Measurements from ENCODE around the gene CFAP47. TPM values are rescaled to one million over a fixed set of nuclear protein-coding genes. Genes with fewer than 3 reads are reported as not detected.
"Not testable (repeated sequence)": the region's sequence is repeated elsewhere in the genome, so short reads cannot be mapped to it uniquely, and the experiment has no call there.

The CFAP47 gene
- 0.05 TPM in 1 of 2 replicates, not detected in the other for total RNA-seq (2014; rRNA removed; shearing (Covaris generic))

GRCh38 chrX:35919536-35920309 lies at the start of gene CFAP47:
Gene CFAP47, plus strand, starts transcription at chrX:35919734. Its CDS starts 66 bp downstream, at chrX:35919800.
- no peak for DNase-seq (ENCODE audit: low read depth)

- no peak for DNase-seq (ENCODE audit: low read depth)
Observed at GRCh38 chrX:35880601-35881000, 38.9 kb upstream of the CFAP47 start.

- DNase-seq (ENCODE audit: low read depth), result no peak
Observed at GRCh38 chrX:35886135-35886534, 33.4 kb upstream of the CFAP47 start.

- DNase-seq (ENCODE audit: low read depth), result peak; percentile 71
Observed at GRCh38 chrX:35890699-35891098, 28.8 kb upstream of the CFAP47 start.

GRCh38 chrX:35986816-35987215 lies 67.3 kb downstream of the CFAP47 start:
- DNase-seq (ENCODE audit: low read depth), result not testable (repeated sequence)

GRCh38 chrX:36007207-36007606 lies 87.7 kb downstream of the CFAP47 start:
- no peak for DNase-seq (ENCODE audit: low read depth)

- no peak for DNase-seq (ENCODE audit: low read depth)
Observed at GRCh38 chrX:36019125-36019524, 99.6 kb downstream of the CFAP47 start.

GRCh38 chrX:36035550-36035949 lies 116.0 kb downstream of the CFAP47 start:
- DNase-seq (ENCODE audit: low read depth), result no peak

GRCh38 chrX:36062778-36063177 lies 143.2 kb downstream of the CFAP47 start:
- no peak for DNase-seq (ENCODE audit: low read depth)

GRCh38 chrX:36071061-36071460 lies 151.5 kb downstream of the CFAP47 start:
- DNase-seq (ENCODE audit: low read depth), result no peak

GRCh38 chrX:36075009-36075408 lies 155.5 kb downstream of the CFAP47 start:
- DNase-seq (ENCODE audit: low read depth), result not testable (repeated sequence)

GRCh38 chrX:36083256-36083655 lies 163.7 kb downstream of the CFAP47 start:
- no peak for DNase-seq (ENCODE audit: low read depth)

GRCh38 chrX:36087366-36087765 lies 167.8 kb downstream of the CFAP47 start:
- DNase-seq (ENCODE audit: low read depth), result no peak

- not testable (repeated sequence) for DNase-seq (ENCODE audit: low read depth)
Observed at GRCh38 chrX:36088939-36089338, 169.4 kb downstream of the CFAP47 start.

GRCh38 chrX:36102425-36102824 lies 182.9 kb downstream of the CFAP47 start:
- DNase-seq (ENCODE audit: low read depth), result no peak

- no peak for DNase-seq (ENCODE audit: low read depth)
Observed at GRCh38 chrX:36116222-36116621, 196.7 kb downstream of the CFAP47 start.

- no peak for DNase-seq (ENCODE audit: low read depth)
Observed at GRCh38 chrX:36159254-36159653, 239.7 kb downstream of the CFAP47 start.

- DNase-seq (ENCODE audit: low read depth), result no peak
Observed at GRCh38 chrX:36160081-36160480, 240.5 kb downstream of the CFAP47 start.

GRCh38 chrX:36198575-36198974 lies 279.0 kb downstream of the CFAP47 start:
- DNase-seq (ENCODE audit: low read depth), result no peak

- DNase-seq (ENCODE audit: low read depth), result no peak
Observed at GRCh38 chrX:36199928-36200327, 280.4 kb downstream of the CFAP47 start.

- DNase-seq (ENCODE audit: low read depth), result no peak
Observed at GRCh38 chrX:36214924-36215323, 295.4 kb downstream of the CFAP47 start.

GRCh38 chrX:36218801-36219200 lies 299.3 kb downstream of the CFAP47 start:
- DNase-seq (ENCODE audit: low read depth), result no peak

GRCh38 chrX:36234840-36235528 lies 315.4 kb downstream of the CFAP47 start:
- DNase-seq (ENCODE audit: low read depth), result not testable (repeated sequence)
